ENCODE results near the gene FAM236B. TPM values are rescaled to one million over a fixed set of nuclear protein-coding genes. Genes with fewer than 3 reads are reported as not detected.

Gene FAM236B
- total RNA-seq = not detected in 2 replicates

DNA sequence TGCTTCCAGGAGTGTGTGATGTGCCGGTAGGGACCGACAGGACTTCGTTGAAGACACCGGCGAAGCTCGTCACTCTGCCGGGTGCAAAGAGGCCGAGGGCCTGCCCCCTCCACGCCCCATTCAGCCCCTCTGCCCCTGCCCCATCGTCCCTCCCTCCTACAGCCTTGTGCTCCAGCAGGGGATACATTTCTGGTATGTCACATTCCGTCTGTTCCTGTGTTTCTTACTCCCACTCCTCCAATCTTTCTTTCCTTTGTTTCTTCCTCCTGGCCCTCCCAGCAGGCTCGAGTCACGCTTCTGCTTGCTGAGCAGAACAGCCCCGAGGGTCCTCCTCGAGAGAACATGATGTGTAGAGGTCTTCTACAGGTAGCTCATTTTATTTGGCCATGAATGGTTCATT, at the start of gene FAM236B:
FAM236B (minus strand) TSS at position 101 of the 400 bp plus-strand sequence; CDS start at position 1, 100 bp downstream.

DNA sequence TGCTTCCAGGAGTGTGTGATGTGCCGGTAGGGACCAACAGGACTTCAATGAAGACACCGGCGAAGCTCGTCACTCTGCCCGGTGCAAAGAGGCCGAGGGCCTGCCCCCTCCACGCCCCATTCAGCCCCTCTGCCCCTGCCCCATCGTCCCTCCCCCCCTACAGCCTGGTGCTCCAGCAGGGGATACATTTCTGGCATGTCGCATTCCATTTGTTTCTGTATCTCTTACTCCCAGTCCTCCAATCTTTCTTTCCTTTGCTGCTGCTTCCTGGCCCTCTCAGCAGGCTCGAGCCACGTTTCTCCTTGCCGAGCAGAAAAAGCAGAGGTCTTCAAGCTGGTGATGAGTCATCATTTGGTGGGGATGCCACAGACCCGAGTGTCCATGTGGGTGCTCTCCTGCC, 25.6 kb upstream of the FAM236B start, which contains the start of gene FAM236D:
FAM236D (minus strand) TSS at position 101 of the 400 bp plus-strand sequence; CDS start at position 1, 100 bp downstream.

DNA sequence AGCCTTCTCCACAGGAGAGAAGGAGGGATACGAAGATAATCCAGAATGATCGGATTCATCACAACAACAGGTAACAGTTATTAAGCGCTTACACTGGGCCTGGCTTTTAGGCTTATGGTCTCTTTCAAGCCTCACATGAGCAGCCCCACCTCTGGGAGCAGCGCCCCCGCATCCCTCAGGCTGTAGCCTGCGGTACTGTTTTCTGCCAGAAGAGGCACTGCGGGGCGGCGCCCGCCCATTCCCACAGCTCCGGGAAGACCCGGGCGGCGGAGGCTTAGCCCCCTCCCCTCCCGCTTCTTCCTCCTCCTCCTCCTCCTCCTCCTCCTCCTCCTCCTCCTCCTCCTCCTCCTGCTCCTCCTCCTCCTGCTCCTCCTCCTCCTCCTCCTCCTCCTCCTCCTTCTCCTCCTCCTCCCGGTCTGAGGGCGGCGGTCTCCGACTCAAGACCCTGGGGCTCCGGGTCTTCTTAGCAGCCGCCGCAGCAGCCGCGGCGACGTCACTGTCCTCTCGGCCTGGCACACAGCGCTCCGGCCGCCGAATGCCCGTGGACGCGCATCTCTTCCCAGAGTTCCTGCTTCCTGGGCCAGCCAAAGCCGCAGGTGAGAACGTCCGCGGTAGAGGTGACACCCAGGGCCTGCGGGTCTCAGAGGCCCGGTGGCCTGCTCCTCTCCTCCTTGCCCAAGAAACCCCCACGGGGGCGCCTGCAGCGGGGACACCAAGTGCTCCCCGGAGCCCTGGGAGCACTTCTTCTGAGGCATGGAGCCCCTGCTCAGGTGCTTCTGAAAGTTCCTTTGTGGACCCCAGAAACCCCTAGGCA, 5.6 kb downstream of the FAM236B start, which contains the start of gene DMRTC1B:
DMRTC1B (plus strand) TSS at position 238 of the 814 bp plus-strand sequence. CDS start 68,246 bp downstream, outside the sequence.

Other genes starting within 250 kb of the FAM236B start
- 14.6 and 20.0 TPM in 2 replicates for gene HDAC8, start 209.8 kb downstream of the FAM236B start, total RNA-seq
- 7.3 and 7.4 TPM in 2 replicates for gene PHKA1, start 68.4 kb downstream of the FAM236B start, total RNA-seq
- gene DMRTC1B, start 5.8 kb downstream of the FAM236B start, total RNA-seq = not detected in 2 replicates
- not detected in 2 replicates for gene FAM236D, start 25.6 kb upstream of the FAM236B start, total RNA-seq
- not detected in 2 replicates for gene FAM236C, start 130.0 kb upstream of the FAM236B start, total RNA-seq
- gene FAM236A, start 155.5 kb upstream of the FAM236B start, total RNA-seq = not detected in 2 replicates
- not detected in 2 replicates for gene DMRTC1, start 161.2 kb upstream of the FAM236B start, total RNA-seq
- not detected in 2 replicates for gene PABPC1L2B, start 220.3 kb upstream of the FAM236B start, total RNA-seq

All from bronchus fibroblast of lung (primary cell).